ENCODE data around the gene SLC25A34. TPM values are rescaled to one million over a fixed set of nuclear protein-coding genes. Genes with fewer than 3 reads are reported as not detected.

SLC25A34 gene
- total RNA-seq, 1 donor from 2014 or later, result 2.2 TPM

DNA sequence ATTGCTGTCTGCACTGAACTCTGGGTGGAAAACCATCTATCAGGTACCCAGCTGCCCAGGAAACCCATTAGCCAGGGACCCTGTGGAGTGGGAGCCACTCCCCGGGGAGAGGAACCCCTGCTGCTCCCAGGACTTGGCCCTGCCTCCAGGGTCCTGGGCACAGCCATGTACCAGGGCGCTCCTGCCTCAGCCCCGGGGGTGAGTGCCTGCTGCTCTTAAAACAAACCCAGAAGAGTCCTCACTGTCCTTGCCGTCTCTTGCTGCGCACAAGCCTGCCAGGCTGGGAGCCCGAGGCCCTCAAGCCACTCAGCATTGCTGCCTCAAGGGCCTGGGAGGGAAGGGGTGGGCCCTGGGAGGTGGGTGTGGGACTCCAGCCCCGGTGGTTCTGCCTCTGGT lies 3.4 kb upstream of the SLC25A34 start:
- DNase-seq (ENCODE audit: low spot score), result no peak

DNA sequence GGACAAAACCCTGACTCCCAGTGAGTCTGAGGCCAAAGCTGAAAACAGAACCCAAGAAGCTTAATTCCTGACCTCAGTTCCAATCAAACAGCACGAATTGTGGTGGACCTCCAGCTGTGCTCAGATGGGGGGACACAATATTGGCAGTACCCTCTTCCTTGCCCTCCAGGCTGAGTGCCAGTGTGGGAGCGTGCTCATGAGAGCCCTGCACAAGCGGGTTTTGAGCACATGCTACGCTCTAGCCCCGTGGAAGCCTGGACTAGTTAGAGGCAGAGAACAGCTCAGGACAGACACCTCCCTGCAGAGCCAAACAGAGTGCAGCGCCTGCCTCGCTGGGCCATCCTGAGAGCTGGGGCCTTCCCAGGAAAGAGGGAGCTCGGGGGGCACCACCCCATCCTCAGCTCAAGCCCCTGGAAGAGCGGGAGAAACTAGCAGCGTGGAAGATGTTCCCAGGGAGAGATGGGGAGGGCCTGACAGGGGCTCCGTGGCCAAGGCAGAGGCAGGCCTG lies 2.8 kb upstream of the SLC25A34 start:
- DNase-seq (ENCODE audit: low spot score), result no peak

DNA sequence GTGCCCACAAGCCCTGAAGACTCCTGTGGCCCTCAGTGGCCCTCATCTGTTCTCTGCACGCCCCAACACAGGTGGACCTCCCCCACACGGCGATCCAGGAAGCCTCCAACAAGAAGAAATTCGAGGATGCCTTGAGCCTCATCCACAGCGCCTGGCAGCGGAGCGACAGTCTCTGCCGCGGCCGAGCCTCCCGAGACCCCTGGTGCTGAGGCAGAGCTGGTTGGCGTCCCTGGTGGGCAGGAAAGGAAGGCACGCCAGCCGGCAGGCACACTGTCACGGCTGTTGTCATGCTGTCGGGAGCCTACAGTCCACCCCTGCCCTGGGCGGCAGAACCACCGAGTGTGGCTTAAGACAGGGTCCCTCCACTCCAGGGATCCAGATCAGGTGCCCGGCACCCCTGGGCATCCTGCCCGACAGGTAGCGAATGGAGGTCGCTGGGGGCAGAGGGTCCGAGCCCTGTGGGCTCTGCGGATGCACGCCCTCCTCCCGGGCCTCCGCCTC lies 2.3 kb upstream of the SLC25A34 start:
- DNase-seq (ENCODE audit: low spot score), result no peak

DNA sequence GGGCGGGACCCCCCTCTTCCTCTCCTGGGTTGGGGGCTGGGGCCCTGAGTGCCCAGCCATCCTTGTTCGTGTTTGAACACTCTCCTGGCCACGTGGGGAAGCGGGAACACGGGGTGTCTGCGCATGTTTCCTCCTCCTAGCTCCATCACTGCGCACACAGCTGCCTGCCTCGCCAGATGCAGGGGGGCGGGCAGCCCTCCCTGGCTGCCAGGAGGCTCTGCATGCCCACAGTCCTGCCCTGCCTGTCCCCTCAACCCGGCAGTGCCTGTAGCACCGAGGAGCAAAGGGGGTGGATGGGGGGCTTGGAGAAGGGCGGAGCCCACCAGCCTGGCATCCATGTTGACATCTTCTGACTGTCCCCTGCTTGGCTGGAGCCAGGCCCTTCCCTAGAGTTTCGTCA lies 1.8 kb upstream of the SLC25A34 start:
- DNase-seq (ENCODE audit: low spot score), result no peak

DNA sequence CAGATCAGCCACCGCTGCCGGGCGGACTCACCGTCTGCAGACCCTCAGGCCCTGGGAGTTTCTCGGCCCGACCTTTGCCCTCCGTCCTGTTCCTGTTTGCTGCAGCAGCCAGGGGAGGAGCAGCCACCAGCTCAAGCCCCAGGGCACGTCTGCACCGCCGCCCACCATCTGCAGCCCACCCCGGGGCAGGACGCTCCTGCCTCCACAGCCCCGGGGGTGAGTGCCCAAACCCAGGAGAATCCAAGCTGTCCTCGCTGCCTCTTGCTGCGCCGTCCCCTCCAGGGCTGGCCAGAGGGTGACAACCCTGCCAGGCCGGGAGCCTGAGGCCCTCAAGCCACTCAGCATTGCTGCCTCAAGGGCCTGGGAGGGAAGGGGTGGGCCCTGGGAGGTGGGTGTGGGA lies 1.2 kb upstream of the SLC25A34 start:
- DNase-seq (ENCODE audit: low spot score), result no peak

DNA sequence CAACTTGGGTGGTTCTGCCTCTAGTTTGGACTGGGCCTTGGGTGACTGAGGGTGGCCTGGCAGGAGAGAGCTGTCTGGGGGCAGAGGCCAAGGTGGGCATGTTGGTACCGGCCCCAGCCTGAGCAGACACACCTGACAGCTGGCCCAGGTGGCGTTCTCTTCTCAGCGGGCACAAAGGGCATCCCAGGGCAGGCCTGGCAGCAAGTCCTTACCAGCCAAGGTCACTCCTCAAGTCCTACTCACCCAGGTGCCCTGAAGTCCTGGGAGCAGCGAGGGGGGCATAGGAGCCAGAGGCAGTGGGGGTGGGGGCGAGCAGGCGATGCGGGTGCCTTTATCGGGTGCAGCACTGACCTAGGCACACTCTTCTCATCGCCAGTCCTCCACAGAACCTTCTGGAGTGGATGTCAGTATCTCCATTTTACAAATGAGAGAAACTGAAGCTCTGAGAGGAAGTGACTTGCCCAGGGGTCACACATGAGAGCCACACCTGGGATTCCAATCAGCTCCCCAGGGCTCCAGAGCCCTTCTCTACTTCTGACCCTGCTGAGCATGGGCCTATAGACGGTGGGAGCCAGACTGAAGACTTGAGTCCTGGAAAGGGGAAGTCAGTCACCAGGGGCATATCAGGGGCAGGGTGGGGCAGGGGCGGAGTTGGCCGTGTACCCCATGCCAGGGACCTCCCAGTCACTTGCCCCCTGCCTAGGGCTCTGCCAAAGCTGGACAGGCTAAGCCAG lies 587 bp upstream of the SLC25A34 start:
- DNase-seq (ENCODE audit: low spot score), result no peak

DNA sequence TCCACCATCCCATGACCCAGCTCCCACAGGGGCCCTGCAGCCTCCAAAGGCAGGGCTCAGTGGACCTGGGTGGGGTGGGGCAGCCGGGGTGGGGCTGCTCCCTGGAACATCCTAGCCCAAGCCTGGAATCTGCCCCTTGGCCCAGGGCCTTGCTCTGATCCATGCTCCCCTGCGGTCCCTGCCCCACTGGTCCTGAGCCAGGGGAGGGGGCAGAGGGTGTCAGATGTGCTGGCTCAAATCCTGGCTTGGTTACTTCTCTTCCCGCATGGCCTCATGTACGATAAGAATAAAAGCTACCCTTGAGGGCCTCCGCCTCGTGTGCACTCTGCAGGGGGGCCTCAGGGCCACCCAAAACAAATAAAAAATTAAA lies 819 bp downstream of the SLC25A34 start:
- DNase-seq (ENCODE audit: low spot score), result no peak

DNA sequence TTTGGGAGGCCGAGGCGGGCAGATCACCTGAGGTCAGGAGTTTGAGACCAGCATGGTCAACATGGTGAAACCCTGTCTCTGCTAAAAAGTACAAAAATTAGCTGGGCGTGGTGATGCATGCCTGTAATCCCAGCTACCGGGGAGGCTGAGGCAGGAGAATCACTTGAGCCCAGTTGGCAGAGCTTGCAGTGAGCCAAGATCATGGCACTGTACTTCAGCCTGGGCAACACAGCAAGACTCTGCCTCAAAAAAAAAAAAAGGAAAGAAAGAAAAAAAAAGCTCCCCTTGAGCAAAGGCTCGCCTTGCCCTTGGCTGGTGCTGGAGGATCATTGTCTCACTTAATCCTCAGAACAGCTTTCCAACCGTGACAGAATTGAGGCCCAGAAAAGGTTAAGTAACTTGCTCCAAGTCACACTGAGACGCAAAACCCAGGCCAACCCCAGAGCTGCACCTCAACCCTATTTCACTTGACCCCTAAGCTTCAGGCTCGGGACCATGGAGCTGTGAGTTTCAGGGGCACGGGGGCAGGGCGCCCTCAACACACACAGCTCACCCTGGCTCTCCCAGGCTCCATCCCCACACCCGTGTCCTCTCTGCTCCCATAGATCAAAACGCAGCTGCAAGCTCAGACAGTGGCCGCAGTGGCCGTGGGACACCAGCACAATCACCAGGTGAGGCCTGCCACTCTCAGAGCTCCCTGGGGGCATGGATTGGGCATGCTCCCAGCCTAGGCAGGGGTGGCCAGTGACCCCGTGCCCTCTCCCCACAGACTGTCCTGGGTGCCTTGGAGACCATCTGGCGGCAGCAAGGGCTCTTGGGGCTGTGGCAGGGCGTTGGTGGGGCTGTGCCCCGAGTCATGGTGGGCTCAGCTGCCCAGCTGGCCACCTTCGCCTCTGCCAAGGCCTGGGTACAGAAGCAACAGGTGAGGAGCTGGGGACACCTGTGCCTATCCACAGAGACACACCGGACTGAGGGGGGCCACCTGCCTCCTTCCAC lies 1.6 kb downstream of the SLC25A34 start:
- DNase-seq (ENCODE audit: low spot score), result no peak

DNA sequence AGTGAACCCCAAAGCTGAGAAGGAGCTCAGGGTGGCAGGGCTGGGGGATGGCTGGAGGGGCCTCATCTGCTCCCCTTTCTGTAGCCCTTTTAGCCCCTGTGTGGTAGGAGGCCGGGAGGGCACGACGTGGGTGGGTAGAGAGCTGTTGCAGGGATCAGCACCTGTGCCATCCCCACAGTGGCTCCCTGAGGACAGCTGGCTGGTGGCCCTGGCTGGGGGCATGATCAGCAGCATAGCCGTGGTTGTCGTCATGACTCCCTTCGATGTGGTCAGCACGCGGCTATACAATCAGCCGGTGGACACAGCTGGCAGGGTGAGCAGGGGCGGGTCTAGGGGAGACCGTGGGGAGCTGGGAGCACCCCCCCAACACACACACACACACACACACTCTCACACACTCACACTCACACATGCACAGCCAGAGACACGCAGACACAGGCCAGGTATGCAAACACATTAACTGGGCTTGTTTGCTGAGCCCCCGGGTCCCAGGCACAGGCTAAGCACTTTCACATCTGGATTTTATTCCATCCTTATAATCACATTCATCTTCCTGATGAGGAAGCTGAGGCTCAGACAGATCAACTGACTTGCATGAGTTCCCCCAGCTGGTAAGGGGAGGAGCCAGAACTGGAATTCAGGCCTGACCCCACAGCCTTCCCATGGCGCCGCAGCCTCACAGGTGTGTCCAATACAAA lies 2.5 kb downstream of the SLC25A34 start:
- DNase-seq (ENCODE audit: low spot score), result no peak

DNA sequence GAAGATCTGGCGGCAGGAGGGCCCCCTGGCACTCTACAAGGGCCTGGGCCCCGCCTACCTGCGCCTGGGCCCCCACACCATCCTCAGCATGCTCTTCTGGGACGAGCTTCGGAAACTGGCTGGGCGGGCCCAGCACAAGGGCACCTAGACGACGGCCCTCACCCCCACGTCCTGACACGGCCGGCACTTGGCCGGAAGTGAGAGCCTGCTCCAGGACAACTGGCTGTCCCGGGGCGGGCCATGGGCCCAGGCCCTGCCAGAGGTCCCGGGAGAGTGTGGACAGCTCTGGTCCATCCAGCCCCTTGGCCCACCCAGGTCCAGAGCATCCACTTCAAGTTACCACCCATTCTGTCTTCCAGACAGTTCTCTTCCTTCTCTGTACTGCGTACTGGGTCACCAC lies 3.2 kb downstream of the SLC25A34 start:
- DNase-seq (ENCODE audit: low spot score), result no peak

DNA sequence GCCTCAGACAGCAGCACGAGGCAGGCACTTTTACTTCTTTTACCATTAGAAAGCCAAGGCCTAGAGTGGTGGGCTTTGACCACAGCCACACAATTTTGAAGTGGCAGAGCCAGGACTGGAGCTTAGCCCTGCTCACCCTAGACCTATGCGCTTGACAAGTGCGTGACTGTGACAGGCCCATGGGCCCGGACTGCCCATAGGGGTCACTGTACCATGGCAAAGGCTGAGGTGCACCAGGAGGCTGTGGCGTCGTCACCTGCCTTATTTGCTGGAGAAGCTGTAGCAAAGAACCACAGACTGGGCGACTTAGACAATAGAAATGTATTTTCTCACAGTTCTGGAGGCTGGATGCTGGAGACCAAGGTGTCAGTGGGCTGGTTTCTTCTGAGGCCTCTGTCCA lies 3.7 kb downstream of the SLC25A34 start:
- DNase-seq (ENCODE audit: low spot score), result no peak

DNA sequence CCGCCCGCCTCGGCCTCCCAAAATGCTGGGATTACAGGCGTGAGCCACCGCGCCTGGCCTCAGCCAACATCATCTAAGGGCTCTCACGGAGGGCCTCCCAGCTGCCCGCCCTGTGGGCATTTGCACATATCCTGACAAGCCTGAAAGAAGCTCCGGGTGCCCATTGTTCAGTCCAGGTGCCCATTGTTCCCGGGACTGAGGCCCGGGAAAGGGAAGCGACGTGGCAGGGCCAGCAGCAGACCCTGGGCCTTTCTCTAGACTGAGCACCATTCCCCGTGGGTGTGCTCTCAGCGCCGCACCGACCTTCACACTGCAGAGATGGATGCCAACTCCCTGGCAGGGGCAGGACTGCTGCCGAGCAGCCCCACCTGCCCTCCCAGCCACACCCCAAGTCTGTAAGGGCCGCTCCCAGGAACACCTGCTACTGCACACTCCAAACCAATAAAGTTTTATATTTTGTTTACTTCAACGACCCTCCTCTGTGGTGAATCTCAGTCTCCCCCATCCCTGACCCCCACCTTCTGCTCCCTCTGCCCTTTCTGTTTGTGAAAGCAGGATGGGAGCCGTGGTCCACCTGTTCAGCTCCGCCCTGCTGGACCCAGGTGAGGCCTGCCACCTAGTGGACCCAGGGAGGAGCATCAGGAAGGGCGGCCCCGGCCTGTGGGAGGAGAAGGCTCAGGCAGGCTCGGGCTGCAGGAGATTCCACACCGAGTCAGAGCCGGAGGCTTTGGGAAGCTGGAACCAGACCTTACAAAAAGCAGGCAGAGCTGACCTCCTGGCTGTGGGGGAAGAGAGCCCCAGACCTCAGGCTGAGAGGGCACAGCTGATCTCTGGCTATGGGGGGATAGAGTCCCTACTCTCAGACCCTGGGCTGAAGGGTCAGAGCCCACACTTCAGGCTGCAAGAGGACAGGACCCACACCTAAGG lies 5.1 kb downstream of the SLC25A34 start:
- peak; percentile 93 for DNase-seq (ENCODE audit: low spot score)

DNA sequence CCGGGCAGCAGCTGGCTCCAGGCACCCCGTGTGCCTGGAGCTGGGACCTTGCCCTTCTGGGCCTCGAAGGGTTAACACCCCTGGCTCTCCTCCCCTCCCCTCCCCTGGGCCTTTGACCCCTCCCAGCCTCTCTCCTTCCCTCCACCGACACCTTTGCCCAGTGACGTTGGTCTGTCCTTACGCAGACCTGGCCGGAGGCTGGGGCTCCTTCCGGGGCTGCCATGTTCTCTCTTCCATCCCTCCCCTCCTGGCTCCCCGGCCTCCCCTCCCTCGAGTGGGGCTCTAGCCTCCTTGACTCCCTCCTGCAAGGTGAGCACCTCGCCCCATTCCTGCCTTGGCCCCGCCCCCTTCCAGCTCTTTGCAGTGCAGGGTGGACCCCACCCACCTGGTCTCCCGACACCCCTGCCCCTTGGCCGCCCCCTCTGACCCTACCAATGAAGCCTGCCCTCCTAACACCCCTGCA lies 6.3 kb downstream of the SLC25A34 start, which contains the start of gene TMEM82:
Gene TMEM82, plus strand, starts transcription at position 161 of the 463 bp plus-strand sequence. Its CDS starts 61 bp downstream, at position 222.
- DNase-seq (ENCODE audit: low spot score), result no peak

DNA sequence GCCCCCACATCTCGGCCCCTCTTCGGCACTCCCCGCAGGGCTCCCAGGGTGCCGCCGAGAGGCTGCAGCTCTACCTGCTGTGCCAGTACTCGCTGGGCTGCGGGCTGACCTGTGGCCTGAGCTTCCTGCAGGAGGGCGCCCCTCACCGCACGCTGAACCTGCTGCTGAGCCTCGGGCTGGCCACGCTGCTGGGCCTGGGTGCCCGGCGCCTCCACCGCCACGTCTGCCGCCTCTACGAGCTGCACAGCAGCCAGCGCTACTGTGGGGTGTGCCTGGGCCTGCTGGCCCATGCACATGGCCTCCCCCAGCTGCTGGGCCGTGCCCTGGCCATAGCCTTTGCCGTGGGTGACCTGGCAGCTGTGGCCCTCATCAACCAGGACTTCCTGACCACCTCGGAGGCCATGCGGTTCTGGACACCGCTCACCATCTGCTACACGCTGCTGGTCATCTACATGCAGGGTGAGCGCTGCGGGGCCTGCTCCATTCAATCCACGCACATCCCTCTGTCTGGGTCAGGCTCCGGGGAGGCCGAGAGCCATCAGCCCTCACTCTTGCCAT lies 8.1 kb downstream of the SLC25A34 start:
- no peak for DNase-seq (ENCODE audit: low spot score)

DNA sequence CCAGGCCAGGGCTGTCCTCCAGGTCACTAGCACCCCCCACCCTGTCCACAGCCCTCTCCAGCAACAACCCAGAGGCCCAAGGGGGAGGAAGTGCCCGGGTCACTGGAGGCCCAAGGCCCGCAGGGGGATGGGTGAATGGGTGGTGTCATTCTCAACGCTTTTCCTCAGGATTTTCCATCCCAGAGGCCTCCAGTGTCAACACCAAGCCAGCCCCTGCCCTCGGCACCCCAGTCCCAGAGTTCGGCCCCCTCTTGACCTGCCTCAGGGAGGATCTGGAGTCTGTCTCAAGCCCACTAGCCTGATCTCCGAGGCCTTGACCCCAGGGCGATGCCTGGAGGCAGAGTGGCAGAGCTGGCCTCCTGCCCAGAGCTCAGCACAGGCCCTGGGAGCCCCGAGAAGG lies 11.3 kb downstream of the SLC25A34 start:
- no peak for DNase-seq (ENCODE audit: low spot score)

DNA sequence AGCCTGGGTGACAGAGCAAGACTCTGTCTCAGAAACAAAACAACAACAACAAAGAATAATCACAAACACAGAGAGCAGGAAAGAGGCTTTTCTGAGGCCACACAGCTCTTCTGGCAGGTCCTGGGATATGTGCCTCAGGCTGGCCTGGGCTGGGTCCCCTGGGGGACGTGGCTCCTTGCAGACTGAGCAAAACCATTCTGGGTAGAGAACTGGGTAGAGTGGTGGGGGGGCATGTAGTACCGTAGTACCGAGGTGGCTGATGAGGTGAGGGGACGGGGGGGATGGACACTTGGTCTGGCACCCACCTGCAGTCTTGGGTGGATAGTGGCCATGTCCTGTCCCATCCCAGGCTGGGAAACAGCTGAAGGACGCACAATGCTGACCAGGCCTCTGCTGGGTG lies 12.2 kb downstream of the SLC25A34 start:
- no peak for DNase-seq (ENCODE audit: low spot score)

DNA sequence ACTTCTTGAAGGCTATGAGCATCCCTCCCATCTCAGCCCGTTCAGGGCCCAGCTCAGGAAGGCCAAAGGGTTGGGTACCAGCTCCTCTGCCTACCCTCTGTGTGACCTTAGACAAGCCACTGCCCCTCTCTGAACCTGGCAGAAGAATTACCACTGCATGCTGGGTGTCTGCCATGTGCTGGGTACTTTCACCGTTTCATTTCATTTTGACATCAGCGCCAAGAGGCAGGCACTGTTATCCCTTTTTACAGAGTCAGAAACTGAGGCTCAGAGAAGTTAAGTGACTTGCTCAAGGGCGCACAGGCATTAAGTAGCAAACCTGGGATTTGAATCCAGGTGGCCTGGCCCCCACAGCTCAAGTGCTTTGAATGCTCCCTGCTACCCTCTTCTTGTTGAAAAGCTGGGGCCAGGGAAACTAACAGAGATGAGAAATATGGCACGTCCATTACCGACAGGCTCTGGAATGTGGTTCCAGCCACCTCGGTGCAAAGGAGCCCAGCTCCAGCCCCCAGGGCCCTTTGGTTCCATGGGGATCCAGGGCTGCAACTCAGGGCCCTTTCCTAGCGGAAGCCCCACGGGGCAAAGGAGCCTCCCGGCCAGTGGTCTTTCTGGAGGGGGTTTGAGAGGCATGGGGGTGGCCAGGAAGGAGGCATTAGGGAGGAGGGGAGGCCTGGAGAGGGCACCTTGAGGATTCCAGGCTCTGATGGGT lies 12.8 kb downstream of the SLC25A34 start:
- no peak for DNase-seq (ENCODE audit: low spot score)

DNA sequence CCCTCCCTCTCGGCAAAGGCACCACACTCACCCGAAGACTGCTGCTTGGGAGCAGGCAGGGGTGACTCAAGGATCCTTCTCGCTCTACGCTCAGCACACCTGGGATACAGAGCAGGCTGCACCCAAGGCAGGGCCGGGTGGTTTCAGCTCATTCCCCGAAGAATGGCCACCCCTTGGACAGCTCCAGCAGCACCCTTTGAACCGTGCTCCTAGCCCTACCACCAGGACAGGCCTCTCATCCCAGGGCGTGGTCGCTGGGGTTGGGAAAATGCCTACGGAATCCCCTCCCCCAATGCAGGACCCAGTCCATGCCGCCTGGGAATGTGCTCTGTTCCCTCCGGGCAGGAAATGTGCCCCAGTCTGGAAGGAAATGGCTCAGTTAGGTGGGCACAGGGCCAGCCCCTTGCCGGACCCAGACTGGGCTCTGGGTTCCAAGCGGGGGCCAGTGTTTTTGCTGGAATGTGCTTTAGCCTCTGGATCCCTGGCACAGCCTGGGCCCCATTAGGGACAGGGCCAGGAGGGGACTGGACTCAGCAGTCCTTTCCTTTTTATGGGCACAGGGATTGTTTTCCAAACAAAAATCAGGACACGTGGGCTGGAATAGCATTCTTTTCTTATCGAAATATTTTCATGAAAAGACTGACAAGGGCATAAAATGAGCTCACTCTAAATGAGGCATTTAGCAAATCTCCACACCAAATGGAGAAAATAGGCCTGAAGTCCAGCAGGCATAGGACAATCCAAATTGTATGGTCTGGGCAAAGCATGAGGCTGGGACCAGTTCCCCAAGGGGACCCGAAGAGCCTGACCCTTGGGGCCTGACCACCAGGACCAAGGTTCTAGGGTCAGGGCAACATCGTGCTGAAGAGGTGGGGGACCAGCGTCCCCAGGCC lies 13.6 kb downstream of the SLC25A34 start:
- no peak for DNase-seq (ENCODE audit: low spot score)
